Heart left ventricle (tissue), 13 donors: Measurements from ENCODE around the gene RHAG.
"Not testable (repeated sequence)": the region's sequence is repeated elsewhere in the genome, so short reads cannot be mapped to it uniquely, and the experiment has no call there.

Source experiments
- POLR2A ChIP-seq, 2 donors: fragments of 450-650 bp; IDR thresholded peaks; one replicate each; pipeline ENCODE4 v1.6.1; 2017; ENCODE audit warnings: antibody characterized with exemption in 2 of 2, mild to moderate bottlenecking in 2 of 2, moderate library complexity in 2 of 2
- TF ChIP-seq, protein P1 (sequence below), 12 donors: fragments of 200-600 bp; sonication (generic) in 4 of 12; IDR thresholded peaks; one replicate each; pipeline versions ENCODE4 v1.5.0 to v1.8.0; 2018 to 2022; ENCODE audit warnings: antibody characterized with exemption in 12 of 12, mild to moderate bottlenecking in 5 of 12
- donor health status: ischemic (EF 13 %, LVEDD 7.1; RV severe dilation, severe dysfunction).
- donor health status: DM: no; HTN: yes; CAD: no.
- donor health status: DM: no; HTN: no; CAD: no.
- donor health status: ischemic (EF 25% LVEDD 6.9; RV normal size, moderate dysfunction).
- donor health status: ischemic (EF 25% LVEDD 5.7; RV mildly dilated, moderate dysfunction).
- donor health status: ischemic (EF 35%, LVEDD 5.7; RV mildly dilated, moderate dysfunction).
- donor health status: nonischemic (EF 11% LVEDD 7.7; RV severe dilation, severe dysfunction).
- donor health status: DM: yes; HTN: yes; CAD: no.
- donor health status: PGD.
- donor health status: ischemic (EF 29% LVEDD 5.4; RV normal size, mild dysfunction).
- donor health status: nonischemic (EF 23%, LVEDD 6.1; RV moderate dilation, normal function).

DNA sequence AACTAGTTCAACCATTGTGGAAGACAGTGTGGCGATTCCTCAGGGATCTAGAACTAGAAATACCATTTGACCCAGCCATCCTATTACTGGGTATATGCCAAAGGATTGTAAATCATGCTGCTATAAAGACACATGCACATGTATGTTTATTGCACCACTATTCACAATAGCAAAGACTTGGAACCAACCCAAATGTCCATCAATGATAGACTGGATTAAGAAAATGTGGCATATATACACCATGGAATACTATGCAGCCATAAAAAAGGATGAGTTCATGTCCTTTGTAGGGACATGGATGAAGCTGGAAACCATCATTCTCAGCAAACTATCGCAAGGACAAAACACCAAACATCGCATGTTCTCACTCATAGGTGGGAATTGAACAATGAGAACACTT, 32.6 kb downstream of the RHAG start:
- TF ChIP-seq POLR2A (IDR thresholded peaks at IDR 0.05), result not testable (repeated sequence)
- TF ChIP-seq, protein P1, sequence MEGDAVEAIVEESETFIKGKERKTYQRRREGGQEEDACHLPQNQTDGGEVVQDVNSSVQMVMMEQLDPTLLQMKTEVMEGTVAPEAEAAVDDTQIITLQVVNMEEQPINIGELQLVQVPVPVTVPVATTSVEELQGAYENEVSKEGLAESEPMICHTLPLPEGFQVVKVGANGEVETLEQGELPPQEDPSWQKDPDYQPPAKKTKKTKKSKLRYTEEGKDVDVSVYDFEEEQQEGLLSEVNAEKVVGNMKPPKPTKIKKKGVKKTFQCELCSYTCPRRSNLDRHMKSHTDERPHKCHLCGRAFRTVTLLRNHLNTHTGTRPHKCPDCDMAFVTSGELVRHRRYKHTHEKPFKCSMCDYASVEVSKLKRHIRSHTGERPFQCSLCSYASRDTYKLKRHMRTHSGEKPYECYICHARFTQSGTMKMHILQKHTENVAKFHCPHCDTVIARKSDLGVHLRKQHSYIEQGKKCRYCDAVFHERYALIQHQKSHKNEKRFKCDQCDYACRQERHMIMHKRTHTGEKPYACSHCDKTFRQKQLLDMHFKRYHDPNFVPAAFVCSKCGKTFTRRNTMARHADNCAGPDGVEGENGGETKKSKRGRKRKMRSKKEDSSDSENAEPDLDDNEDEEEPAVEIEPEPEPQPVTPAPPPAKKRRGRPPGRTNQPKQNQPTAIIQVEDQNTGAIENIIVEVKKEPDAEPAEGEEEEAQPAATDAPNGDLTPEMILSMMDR (IDR thresholded peaks at IDR 0.05), result not testable (repeated sequence)
